ENCODE measurements around the gene IL16. TPM values are rescaled to one million over a fixed set of nuclear protein-coding genes. Genes with fewer than 3 reads are reported as not detected.

Gene IL16
- total and polyA plus RNA-seq, 9 of the 15 experiments (the other 6 are each of a cell fraction or from before 2014, with no cell fraction given): 1.4 to 18.8 (median 10.6) TPM

GRCh38 chr15:81160312-81161159 is 36.1 kb upstream of the IL16 start (continued):
- TF ChIP-seq ZNF407 (IDR thresholded peaks at IDR 0.05; ENCODE audit: low read depth) (no peak), NONO (IDR thresholded peaks at IDR 0.05; ENCODE audit: low read depth in 2 of 2, low read length in 1 of 2) (no peak), ADNP (tag; IDR thresholded peaks at IDR 0.05) (no peak), PRPF4 (IDR thresholded peaks at IDR 0.05; ENCODE audit: insufficient read depth, low read depth, low read length, poor library complexity, severe bottlenecking) (no peak), SIN3B (IDR thresholded peaks at IDR 0.05; ENCODE audit: low read depth) (no peak), JUN (IDR thresholded peaks at IDR 0.05; ENCODE audit: borderline replicate concordance, low read depth, low read length) (no peak), JUN (CRISPR knock-in tag; IDR thresholded peaks at IDR 0.05; ENCODE audit: borderline replicate concordance) (no peak), ETV5 (CRISPR knock-in tag; IDR thresholded peaks at IDR 0.05; ENCODE audit: low read depth) (no peak)
